SJSA1 (cell line): ENCODE measurements around the gene SLC35A3. TPM values are rescaled to one million over a fixed set of nuclear protein-coding genes. Genes with fewer than 3 reads are reported as not detected.

Experiments
- total RNA-seq: library from RNA; depleted of rRNA; stranded (reverse); fragments of >200 nt; shearing (Covaris generic); gene quantifications from 2 replicates; pipeline ENCODE4 v1.2.3, GENCODE V29; 2014; rRNA removed

Gene SLC35A3
- total RNA-seq, 1 experiment from 2014 or later = 31.2 TPM

Other genes with a start within 250 kb of the SLC35A3 start
- gene FRRS1, start 203.4 kb upstream of the SLC35A3 start, total RNA-seq = 4.0 and 11.4 TPM in 2 replicates
- 4.4 and 7.9 TPM in 2 replicates for gene AGL, start 119.6 kb upstream of the SLC35A3 start, total RNA-seq
- 11.3 and 13.0 TPM in 2 replicates for gene SASS6, start 162.9 kb downstream of the SLC35A3 start, total RNA-seq
- 7.0 and 20.8 TPM in 2 replicates for gene TRMT13, start 163.2 kb downstream of the SLC35A3 start, total RNA-seq
- gene LRRC39, start 208.3 kb downstream of the SLC35A3 start, total RNA-seq = 0.13 TPM in 1 of 2 replicates, not detected in the other